T1000 (cell line): ENCODE results near the gene SLC25A24.
A peak's percentile ranks its signal among the peaks of the same experiment; 100 is the strongest.
"Not testable (repeated sequence)": the region's sequence is repeated elsewhere in the genome, so short reads cannot be mapped to it uniquely, and the experiment has no call there.

Source experiments
- DNase-seq: peaks from one replicate; lab custom pipeline; 2025; ENCODE audit warnings: mixed read lengths; lab: John Stamatoyannopoulos, UW

SLC25A24 gene

GRCh38 chr1:108133148-108133547 is 67.0 kb downstream of the SLC25A24 start:
- DNase-seq: not testable (repeated sequence)

GRCh38 chr1:108132367-108132766 is 67.8 kb downstream of the SLC25A24 start:
- not testable (repeated sequence) for DNase-seq

- not testable (repeated sequence) for DNase-seq
Measured at GRCh38 chr1:108131281-108131680, 68.9 kb downstream of the SLC25A24 start.

GRCh38 chr1:108130794-108131193 is 69.3 kb downstream of the SLC25A24 start:
- DNase-seq: no peak

- DNase-seq: no peak
Measured at GRCh38 chr1:108129999-108130398, 70.1 kb downstream of the SLC25A24 start.

- peak; percentile 47 for DNase-seq
Measured at GRCh38 chr1:108125312-108126138, 74.6 kb downstream of the SLC25A24 start.

- no peak for DNase-seq
Measured at GRCh38 chr1:108124622-108125311, 75.4 kb downstream of the SLC25A24 start.

- no peak for DNase-seq
Measured at GRCh38 chr1:108124023-108124422, 76.1 kb downstream of the SLC25A24 start.

- no peak for DNase-seq
Measured at GRCh38 chr1:108121358-108122143, 78.6 kb downstream of the SLC25A24 start.

- no peak for DNase-seq
Measured at GRCh38 chr1:108120163-108120562, 80.0 kb downstream of the SLC25A24 start.

GRCh38 chr1:108119500-108119899 is 80.6 kb downstream of the SLC25A24 start:
- no peak for DNase-seq

GRCh38 chr1:108117945-108118902 is 81.9 kb downstream of the SLC25A24 start:
- peak; percentile 22 for DNase-seq

GRCh38 chr1:108117237-108117636 is 82.9 kb downstream of the SLC25A24 start:
- DNase-seq: no peak

GRCh38 chr1:108114033-108114599 is 86.0 kb downstream of the SLC25A24 start:
- DNase-seq: no peak

GRCh38 chr1:108113496-108113895 is 86.6 kb downstream of the SLC25A24 start:
- no peak for DNase-seq

- DNase-seq: no peak
Measured at GRCh38 chr1:108109295-108109973, 90.7 kb downstream of the SLC25A24 start.

GRCh38 chr1:108108119-108108518 is 92.0 kb downstream of the SLC25A24 start:
- DNase-seq: no peak

GRCh38 chr1:108107658-108108057 is 92.5 kb downstream of the SLC25A24 start:
- DNase-seq: peak; percentile 71

GRCh38 chr1:108106775-108107174 is 93.4 kb downstream of the SLC25A24 start:
- no peak for DNase-seq

GRCh38 chr1:108100148-108100547 is 100.0 kb downstream of the SLC25A24 start:
- no peak for DNase-seq
